Loucy (cell line): Measurements from ENCODE around the gene TRIM26.

ENCODE experiments used
- CTCF ChIP-seq: fragments of 200-600 bp; sonication (generic); conservative IDR thresholded peaks from 2 replicates; pipeline ENCODE4 v1.5.1; 2014; ENCODE audit warnings: mild to moderate bottlenecking, antibody characterized with exemption, low read length
- EZH2phosphoT487 ChIP-seq: fragments of 200-600 bp; IDR thresholded peaks from 2 replicates; pipeline ENCODE4 v1.6.1; 2018; ENCODE audit warnings: antibody characterized with exemption, mild to moderate bottlenecking, moderate library complexity, borderline replicate concordance

DNA sequence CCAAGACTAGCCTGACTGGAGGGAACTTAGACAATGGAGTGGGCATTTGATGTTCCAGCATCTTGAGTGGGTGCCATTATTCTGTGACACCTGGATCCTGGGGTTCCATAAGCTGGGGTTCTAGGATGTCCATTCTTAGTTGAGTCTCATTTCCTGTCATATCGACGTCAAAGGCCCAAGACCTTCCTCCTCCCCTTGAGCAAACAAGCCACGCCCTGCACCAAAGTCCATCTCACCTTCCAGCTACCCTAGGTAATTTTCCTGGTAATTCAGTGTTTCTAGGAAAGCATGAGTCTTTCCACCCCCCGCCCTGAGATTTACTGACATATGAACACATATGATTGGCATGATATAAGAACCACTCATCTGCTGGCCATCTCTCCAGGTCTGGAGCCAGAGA is 77.4 kb downstream of the TRIM26 start, which contains the start of gene TRIM40:
- no peak for TF ChIP-seq CTCF
- no peak for TF ChIP-seq EZH2phosphoT487
